Tibial nerve (tissue), 4 donors: Measurements from ENCODE around the gene PADI3. TPM values are rescaled to one million over a fixed set of nuclear protein-coding genes. Genes with fewer than 3 reads are reported as not detected.

Experiments used
- DNase-seq, 2 donors: peaks; one replicate each; pipeline ENCODE4 v3.0.0-alpha.2; 2019; ENCODE audit warnings: low spot score in 2 of 2
- H3K27ac ChIP-seq, 4 donors: fragments of 200-600 bp; sonication (generic) in 3 of 4; one replicate each; pipeline ENCODE4 v1.5.1; 2017 to 2019; ENCODE audit warnings: mild to moderate bottlenecking in 1 of 4
- H3K27me3 ChIP-seq, 2 donors: fragments of 200-600 bp; sonication (generic) in 1 of 2; one replicate each; pipeline versions ENCODE4 v1.5.1 to v1.6.0; 2017 to 2019
- H3K36me3 ChIP-seq, 3 donors: fragments of 200-600 bp; sonication (generic); one replicate each; pipeline ENCODE4 v1.5.1; 2018 to 2019
- H3K4me1 ChIP-seq, 4 donors: fragments of 200-600 bp; sonication (generic) in 3 of 4; one replicate each; pipeline ENCODE4 v1.5.1; 2017 to 2019
- H3K4me3 ChIP-seq, 4 donors: fragments of 200-600 bp; sonication (generic) in 3 of 4; one replicate each; pipeline ENCODE4 v1.5.1; 2017 to 2019; ENCODE audit warnings: mild to moderate bottlenecking in 1 of 4, moderate library complexity in 1 of 4
- H3K9me3 ChIP-seq, 4 donors: fragments of 200-600 bp; sonication (generic) in 3 of 4; one replicate each; pipeline ENCODE4 v1.5.1; 2017 to 2019
- EP300 ChIP-seq, 2 donors: sonication (generic); formaldehyde crosslinking; IDR thresholded peaks; one replicate each; pipeline ENCODE4 v1.6.1; 2017; ENCODE audit warnings: antibody characterized with exemption in 2 of 2, mild to moderate bottlenecking in 1 of 2
- POLR2A ChIP-seq, 2 donors: fragments of 450-650 bp; IDR thresholded peaks; one replicate each; pipeline ENCODE4 v1.6.1; 2017; ENCODE audit warnings: antibody characterized with exemption in 2 of 2, mild to moderate bottlenecking in 2 of 2, moderate library complexity in 2 of 2
- WGBS, 2 donors: methylation state at CpG; one replicate each; pipeline ENCODE4 v1.1.5; 2018; 5-methylcytosine and 5-hydroxymethylcytosine counted together
- total RNA-seq, 4 donors: library from RNA; depleted of rRNA; stranded (reverse); fragments of >200 nt; gene quantifications; one replicate each; pipeline ENCODE4 v1.1.0, GENCODE V29; 2016
- TF ChIP-seq, protein P1 (sequence below), 5 experiments: fragments of 200-600 bp in 3 of 5; fragments of 450-650 bp in 2 of 5; sonication (generic) in 3 of 5; IDR thresholded peaks; one replicate each; pipeline ENCODE4 v1.5.1; 2016 to 2019; ENCODE audit warnings: antibody characterized with exemption in 5 of 5, mild to moderate bottlenecking in 3 of 5, moderate library complexity in 2 of 5

Gene PADI3
- total RNA-seq, 4 donors from 2014 or later, result not detected

DNA sequence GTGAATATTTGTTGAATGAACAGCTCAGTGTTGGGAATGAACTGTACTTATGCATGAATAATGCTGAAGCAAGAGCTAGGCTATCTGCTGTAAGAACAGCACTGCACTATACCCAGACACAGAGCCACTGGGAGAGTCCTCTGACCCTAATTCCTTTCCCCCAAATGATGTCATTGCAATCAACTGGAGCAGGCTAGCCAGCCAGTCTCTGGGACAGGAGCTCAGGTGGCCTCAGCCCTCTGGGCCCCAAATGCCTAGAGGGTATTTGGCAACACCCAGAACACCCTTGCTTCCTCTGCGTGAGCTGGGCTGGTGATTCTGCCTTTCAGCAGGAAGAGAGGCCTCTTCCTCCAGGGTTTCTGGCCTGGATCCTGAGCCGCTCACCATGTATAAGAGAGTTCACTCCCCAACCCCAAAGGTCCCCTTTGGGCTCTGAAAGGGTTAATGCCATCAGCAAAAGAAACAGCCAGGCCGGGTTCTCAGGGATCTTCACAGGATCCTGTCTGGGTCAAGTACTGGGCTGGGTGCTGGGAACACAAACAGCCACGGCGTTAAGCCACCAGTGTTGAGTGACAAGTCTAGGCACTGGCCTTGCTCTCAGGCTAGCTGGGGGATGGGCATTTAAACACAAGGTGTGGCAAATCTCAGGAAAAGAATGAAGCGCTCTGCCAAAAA, 55.4 kb downstream of the PADI3 start:
- no peak for DNase-seq
- TF ChIP-seq EP300 (IDR thresholded peaks at IDR 0.05) (no peak), POLR2A (IDR thresholded peaks at IDR 0.05) (no peak)
- TF ChIP-seq, protein P1, sequence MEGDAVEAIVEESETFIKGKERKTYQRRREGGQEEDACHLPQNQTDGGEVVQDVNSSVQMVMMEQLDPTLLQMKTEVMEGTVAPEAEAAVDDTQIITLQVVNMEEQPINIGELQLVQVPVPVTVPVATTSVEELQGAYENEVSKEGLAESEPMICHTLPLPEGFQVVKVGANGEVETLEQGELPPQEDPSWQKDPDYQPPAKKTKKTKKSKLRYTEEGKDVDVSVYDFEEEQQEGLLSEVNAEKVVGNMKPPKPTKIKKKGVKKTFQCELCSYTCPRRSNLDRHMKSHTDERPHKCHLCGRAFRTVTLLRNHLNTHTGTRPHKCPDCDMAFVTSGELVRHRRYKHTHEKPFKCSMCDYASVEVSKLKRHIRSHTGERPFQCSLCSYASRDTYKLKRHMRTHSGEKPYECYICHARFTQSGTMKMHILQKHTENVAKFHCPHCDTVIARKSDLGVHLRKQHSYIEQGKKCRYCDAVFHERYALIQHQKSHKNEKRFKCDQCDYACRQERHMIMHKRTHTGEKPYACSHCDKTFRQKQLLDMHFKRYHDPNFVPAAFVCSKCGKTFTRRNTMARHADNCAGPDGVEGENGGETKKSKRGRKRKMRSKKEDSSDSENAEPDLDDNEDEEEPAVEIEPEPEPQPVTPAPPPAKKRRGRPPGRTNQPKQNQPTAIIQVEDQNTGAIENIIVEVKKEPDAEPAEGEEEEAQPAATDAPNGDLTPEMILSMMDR (IDR thresholded peaks at IDR 0.05), result no peak
- no peaks in the 10 kb centered on the region for H3K4me1 ChIP-seq
- H3K27me3 ChIP-seq, result peaks cover 0 to 23% of the 10 kb centered on the region in 2 donors
- 34 to 35% methylated on average over 6 of the region's 6 CpGs for WGBS, 2 donors
- H3K36me3 ChIP-seq, result no peaks in the 10 kb centered on the region
- no peak overlapping the region for H3K4me3 ChIP-seq
- H3K9me3 ChIP-seq, result peaks cover 0 to 35% (median 0%) of the 10 kb centered on the region in 4 donors
- no peak overlapping the region for H3K27ac ChIP-seq

DNA sequence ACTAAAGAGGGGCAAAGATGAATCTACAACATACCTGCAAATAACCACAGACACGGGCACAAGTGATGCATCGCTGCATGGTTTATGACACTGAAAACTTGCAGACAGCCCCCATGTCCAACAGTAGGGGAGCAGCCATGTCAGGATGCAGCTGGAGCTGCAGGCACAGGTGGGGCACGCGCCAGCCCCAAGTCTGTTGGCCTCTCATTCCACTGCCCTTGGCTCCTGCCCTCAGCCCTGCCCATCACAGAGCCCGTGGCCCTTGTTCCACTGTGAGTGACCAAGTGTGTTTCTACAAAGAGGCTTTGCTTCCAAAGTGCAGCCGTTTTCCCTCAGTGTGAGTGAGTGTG, 55.9 kb downstream of the PADI3 start:
- no peak for DNase-seq
- no peak overlapping the region for H3K27ac ChIP-seq
- no peaks in the 10 kb centered on the region for H3K4me1 ChIP-seq
- no peaks in the 10 kb centered on the region for H3K36me3 ChIP-seq
- TF ChIP-seq POLR2A (IDR thresholded peaks at IDR 0.05) (no peak), EP300 (IDR thresholded peaks at IDR 0.05) (no peak)
- TF ChIP-seq, protein P1 (IDR thresholded peaks at IDR 0.05), result no peak
- H3K9me3 ChIP-seq, result peaks cover 0 to 31% (median 0%) of the 10 kb centered on the region in 4 donors
- H3K27me3 ChIP-seq, result peaks cover 0 to 28% of the 10 kb centered on the region in 2 donors
- WGBS, 2 donors, result 47 to 48% methylated on average over 4 to 6 of the region's 6 CpGs
- H3K4me3 ChIP-seq, result no peak overlapping the region

DNA sequence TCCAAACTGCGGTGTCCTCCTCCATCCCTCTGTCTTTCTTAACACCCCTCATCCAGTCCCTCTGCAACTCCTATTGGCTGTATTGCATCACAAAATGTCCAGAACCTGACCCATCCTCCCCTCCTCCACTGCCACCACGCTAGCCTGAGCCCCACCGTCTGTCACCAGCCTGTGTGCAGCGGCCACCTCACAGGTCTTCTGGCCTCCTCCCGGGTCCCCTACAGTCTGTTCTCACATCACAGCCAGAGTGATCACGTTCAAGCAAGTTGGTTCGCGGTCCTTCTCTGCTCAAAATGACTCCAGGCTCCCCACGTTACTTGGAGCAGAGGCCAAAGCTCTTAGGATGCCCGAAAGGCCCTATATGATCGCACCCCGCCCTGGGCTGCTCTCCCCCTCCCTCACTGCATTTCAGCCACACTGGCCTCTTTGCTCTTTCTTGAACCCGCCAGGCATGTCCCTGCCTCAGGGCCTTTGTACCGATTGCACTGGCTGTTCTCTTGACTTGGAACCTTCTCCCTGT, 56.7 kb downstream of the PADI3 start:
- H3K36me3 ChIP-seq, result no peaks in the 10 kb centered on the region
- TF ChIP-seq POLR2A (IDR thresholded peaks at IDR 0.05), result no peak
- TF ChIP-seq EP300 (IDR thresholded peaks at IDR 0.05), result no peak
- TF ChIP-seq, protein P1 (IDR thresholded peaks at IDR 0.05), result no peak
- WGBS, 2 donors, result 69 to 75% methylated on average over 13 of the region's 14 CpGs
- no peak for DNase-seq
- H3K4me3 ChIP-seq, result no peak overlapping the region
- H3K27ac ChIP-seq, result no peak overlapping the region
- peaks cover 0 to 36% of the 10 kb centered on the region in 2 donors for H3K27me3 ChIP-seq
- H3K4me1 ChIP-seq, result no peaks in the 10 kb centered on the region
- H3K9me3 ChIP-seq, result peaks cover 0 to 23% (median 0%) of the 10 kb centered on the region in 4 donors

DNA sequence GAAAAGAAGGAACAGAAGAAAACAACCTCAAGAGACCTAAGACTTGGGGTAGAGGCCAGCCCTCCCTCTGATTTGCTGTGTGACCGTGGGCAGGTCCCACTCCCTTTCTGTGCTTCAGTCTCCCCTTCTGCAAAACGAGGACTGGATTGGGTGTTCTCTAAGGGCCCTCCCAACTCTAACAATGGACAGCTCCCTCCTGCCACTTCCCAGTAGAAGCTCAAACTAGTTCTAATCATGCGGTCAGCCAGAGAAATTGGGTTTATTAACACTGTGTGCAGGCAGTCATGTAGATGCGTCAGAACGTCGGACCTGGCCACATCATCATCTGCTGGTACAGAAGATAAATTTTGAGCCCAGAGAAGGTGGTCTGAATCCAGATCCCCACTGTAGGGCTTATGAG, 57.5 kb downstream of the PADI3 start:
- Histone ChIP-seq H3K36me3 (no peaks in the 10 kb centered on the region), H3K4me3 (no peak overlapping the region), H3K9me3 (peaks cover 0 to 16% (median 0%) of the 10 kb centered on the region in 4 donors), H3K4me1 (no peaks in the 10 kb centered on the region), H3K27ac (no peak overlapping the region), H3K27me3 (peaks cover 0 to 41% of the 10 kb centered on the region in 2 donors)
- TF ChIP-seq, protein P1 (IDR thresholded peaks at IDR 0.05), result no peak
- TF ChIP-seq EP300 (IDR thresholded peaks at IDR 0.05) (no peak), POLR2A (IDR thresholded peaks at IDR 0.05) (no peak)
- no peak for DNase-seq
- 43 to 58% methylated on average over 6 of the region's 6 CpGs for WGBS, 2 donors

DNA sequence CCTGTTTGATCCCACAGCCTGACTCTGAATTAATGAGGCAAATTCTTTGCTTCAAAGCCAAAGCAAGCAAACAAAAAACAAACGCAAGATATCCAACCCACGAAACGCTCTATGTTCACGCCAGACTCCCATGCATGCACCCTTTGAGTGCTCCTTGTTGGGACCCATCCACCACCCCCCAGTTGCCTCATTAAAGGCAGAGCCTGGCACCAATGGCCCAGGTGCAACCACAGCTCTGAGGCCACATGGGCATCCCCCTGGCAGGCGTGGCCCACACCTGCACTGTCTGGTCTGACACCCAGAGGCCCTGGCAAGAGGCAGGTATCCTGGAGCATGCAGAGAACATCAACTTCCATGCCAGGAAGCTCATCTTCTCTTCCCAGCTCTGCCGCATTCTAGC, 58.0 kb downstream of the PADI3 start:
- no peak overlapping the region for H3K27ac ChIP-seq
- H3K27me3 ChIP-seq, result peaks cover 0 to 41% of the 10 kb centered on the region in 2 donors
- no peaks in the 10 kb centered on the region for H3K36me3 ChIP-seq
- WGBS, 2 donors, result 29 to 40% methylated on average over 6 of the region's 6 CpGs
- DNase-seq, result no peak
- H3K4me1 ChIP-seq, result no peaks in the 10 kb centered on the region
- peaks cover 0 to 11% (median 0%) of the 10 kb centered on the region in 4 donors for H3K9me3 ChIP-seq
- H3K4me3 ChIP-seq, result no peak overlapping the region
- TF ChIP-seq EP300 (IDR thresholded peaks at IDR 0.05) (no peak), POLR2A (IDR thresholded peaks at IDR 0.05) (no peak)
- TF ChIP-seq, protein P1 (IDR thresholded peaks at IDR 0.05), result no peak
